Fibroblast of the conjunctiva (primary cell): ENCODE data around the gene PALLD.

Source experiments
- DNase-seq: peaks from one replicate; pipeline ENCODE4 v3.0.0-alpha.2; 2010; ENCODE audit warnings: low read depth

PALLD gene

DNA sequence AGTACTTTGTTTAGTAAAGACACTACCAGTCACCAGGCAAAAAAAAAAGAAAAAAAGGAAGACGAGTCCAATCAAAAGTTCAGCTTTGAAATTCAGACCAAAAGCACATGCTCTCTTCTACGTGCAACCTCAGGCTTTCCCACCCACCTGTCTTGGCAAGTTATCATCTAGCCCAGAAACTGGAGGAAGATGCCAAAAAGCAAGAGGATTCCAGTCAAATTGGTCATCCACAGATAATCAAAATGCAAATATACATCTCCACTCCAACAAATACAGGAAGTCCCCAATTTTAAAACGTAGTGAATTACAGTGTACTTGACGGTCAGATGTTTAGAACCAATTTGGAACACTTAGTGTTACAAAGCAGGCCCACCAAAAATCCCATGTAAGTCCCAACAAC is 96.5 kb downstream of the PALLD start:
- no peak for DNase-seq

DNA sequence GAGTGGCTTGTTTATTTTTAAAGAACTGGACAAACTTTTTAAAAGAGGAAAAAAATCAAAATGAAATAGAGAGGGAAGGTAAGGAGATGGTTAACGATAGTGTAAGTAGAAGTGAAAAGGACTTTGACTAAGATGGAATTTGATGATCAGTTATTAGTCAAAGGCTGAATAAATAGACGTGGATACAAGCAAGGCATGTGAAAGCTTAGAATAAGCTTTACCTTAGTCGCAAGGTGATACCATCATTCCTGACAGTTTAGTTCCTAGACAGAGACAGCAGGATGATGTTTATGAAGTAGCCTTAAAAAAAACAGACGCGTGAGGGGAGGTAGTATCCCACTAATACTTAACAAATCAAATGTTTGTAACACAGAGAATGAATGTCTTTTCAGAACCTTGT is 97.3 kb downstream of the PALLD start:
- no peak for DNase-seq

DNA sequence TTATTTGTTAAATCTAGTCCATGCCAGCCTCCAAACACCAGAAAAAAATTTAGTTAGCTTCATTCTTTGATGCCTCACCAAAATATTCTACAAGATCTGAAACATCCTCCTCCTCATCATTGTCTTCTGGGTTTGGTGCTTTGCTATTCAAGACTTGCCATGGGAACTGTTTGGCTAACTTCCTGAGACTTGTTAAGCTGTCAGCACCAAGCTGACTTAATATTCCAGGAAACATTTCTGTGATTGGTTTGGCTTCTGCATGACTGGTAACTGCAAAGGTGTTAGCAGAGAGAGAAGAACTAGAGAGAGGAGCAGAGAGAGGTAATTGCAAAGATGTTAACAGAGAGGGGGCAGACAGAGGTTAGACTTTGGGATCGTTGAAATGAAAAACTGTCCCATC is 101.3 kb downstream of the PALLD start:
- DNase-seq: no peak

DNA sequence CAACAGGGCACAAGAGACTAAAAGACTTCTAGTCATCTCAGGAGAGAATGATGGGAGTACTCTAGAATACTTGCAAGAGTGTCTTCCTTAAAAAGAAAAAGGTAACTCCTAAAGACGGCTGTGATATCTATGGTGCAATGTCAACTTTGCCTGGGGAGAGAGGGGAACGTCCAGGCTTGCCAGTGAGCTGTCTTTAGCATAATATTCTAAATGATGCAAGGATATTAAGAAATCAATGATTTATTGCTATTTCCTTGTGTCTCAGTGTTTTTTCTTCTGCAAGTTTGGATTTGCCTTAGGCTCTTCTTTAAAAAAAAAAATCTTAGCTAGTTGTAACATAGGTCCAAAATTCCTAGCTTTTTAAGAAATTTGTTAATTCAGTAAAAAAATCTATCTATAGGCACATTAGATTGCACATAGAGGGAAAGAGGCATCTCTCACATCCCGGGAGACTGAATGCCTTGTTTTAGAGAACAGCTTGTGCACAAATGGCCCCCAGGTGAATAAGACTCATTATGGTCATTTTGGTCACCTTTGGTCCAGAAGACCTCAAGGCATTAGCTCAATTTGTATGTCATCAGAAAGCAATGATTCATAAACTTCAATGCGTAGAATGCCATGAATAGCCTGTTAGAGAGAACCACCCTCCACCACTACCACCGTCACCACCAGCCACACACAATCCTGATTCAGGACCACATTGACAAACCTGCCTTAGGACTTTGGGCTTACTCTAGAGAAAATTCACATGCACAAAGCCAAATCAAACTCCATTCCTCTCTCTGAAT is 104.1 kb downstream of the PALLD start:
- DNase-seq: no peak

- no peak for DNase-seq
Observed at GRCh38 chr4:168601899-168602298, 105.0 kb downstream of the PALLD start.

- no peak for DNase-seq
Observed at GRCh38 chr4:168604496-168605373, 107.9 kb downstream of the PALLD start.

DNA sequence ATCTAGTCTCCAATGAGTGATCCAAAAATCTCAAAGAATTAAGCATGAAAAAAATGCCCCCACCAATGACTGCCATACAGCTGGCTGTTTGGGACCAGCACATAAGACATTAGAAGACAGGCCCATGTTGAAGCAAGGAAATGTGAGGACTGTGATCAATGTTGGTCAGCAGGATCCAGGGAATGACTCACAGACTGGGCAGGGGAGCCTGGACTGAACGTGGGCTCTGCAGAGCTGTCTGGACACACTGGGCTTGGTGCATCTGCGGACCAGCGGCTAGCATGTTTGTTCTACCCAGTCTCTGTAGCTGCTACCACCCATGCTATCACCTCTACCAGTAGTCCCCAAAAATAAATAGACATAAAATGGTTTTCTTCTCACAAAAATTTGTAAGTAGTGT is 108.6 kb downstream of the PALLD start:
- DNase-seq: no peak

DNA sequence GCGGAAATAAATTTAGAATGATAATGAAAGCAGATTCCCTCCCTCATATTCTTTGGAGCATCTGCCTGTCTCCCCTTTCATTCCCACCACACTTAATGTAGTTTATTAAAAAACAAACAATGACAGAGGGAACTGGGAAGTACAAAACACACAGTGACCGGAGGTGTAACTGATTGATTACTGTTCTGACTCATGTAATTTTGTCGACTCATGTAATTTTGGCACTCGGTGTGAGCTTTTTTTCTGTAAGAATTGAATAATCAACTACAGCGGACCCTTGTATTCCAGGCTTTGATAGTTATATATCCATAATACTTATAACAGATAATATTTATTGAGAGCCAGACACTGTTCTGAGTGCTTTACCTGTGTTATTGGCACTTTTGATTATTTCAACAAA is 110.4 kb downstream of the PALLD start:
- DNase-seq: no peak

DNA sequence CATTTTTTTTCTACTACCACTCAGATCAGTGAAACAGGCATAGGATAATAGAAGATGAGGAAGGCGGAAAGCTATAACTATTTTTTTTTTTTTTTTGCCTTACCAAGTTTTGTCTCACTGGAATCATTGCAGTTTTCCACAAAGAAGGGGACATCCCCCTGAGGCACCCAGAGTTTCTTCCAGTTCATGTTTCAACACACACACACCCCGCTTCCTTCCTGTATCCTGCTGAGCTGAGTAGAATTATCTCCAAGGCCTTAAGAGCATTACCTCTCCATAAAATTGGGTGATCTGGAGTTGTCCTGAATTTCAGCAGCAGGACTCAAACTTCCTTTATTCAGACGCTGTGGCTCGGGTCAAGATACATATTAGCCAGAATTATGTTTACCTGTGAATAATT is 111.9 kb downstream of the PALLD start:
- no peak for DNase-seq

GRCh38 chr4:168609369-168609768 is 112.5 kb downstream of the PALLD start:
- DNase-seq: no peak

DNA sequence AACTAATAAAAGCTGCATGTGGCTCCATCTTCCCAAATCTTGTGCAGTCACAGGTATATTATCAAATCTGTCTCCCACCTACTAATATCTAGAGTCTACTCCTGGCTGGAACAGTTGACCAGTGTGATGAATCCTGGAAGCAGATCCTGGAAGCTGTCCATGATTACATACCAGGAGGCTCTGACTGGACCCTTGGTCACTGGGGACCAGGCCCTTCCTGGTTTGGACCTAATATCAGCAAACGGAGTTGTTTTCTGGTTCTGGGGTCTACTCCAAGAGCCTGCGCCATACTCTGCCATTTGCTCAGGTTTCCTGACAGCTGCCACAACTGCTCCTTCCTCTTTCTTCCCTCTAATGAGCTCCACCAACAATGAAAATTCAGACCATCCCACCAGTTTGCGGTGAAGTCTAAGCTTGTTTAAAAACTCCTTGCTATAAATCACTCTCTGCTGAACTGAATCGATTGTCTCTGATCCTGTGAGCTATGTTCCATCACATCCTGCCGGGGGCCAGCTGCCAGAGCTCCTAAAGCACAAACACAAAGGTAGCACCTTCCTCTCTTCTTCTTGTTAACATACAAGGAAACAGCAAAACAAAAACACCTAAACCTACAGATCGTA is 114.2 kb downstream of the PALLD start:
- no peak for DNase-seq

DNA sequence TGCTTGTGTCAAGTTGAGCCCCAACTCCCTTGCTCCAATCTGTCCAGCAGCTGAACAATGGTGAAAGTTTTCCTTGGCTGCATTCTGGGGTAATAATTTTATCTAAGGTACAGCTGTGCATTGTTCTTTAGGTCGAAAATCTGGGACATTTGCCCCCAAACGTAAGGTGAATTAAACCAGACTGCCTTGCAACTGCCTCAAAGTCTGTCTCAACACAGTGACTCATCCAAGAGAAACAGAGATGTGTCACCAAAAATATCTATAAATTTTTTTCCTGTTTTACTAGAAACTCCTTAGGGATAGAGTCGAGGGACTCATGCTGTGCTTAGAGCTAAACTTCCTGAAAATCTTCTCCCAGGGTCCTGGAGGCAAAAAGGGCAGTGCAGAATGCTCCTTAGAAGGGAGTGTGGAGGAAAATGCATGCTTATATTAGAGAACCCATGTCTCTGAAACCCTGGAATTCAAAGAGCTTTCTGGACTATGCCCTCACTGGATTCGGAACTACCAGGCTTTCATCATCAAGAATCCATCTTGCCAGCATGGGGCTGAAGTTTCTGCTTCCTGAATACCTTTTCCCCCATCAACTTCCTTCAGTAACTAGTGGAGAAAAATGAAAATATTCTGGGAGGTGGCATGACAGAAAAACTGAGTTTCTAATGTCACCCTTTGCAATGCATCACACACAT is 115.7 kb downstream of the PALLD start:
- DNase-seq: no peak

DNA sequence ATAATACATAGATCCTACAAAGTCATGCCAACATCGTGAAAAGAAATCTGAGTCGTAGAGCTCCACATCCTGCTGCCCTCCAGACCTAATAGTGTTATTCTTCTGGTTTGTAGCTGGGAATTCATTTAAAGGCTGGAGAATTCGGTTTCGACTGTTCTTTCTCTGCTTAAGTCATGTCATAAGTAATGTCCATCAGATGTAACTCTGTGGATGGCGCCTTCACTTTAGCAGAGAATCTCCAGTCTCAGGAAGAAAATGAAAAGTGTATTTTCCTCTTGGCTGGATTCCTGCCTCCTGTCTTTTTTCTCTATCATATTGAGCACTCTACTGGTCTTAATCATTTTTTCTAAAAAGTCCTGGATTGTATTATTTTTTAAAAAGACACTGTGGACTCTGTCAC is 117.0 kb downstream of the PALLD start:
- no peak for DNase-seq

GRCh38 chr4:168614281-168615057 is 117.6 kb downstream of the PALLD start:
- DNase-seq: no peak

GRCh38 chr4:168615294-168616065 is 118.6 kb downstream of the PALLD start:
- DNase-seq: no peak

DNA sequence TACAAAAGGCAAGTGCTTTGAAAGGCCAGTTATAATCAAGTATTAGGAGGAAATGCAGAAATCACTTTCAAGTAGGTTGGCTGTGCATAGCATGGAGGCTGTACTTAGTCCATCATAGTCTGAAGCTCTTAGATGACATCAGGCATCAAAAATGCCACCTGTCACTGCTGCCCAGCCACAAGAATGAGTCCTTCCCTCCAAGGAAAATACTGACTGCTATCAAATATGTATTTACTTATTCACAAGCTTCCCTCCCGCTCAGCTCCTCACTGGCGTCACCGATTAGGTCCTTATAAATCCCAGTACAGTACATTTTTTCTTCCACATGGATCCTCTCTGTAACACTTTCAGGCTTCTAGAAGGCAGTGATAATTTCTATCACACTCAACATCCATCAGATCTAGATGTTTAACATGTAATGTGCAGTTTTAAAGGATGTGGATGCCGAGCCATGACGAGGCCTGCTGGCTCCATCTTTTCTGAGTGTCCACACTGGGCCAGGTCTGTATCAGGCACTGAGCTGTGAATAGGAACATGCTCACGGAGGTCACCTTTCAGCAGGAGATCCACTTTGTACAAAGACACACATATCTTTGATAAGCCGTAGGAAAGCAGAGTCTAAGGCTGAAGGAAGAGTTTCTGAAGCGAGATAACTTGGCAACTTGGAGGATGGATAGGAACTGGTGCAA is 121.9 kb downstream of the PALLD start:
- DNase-seq: no peak

DNA sequence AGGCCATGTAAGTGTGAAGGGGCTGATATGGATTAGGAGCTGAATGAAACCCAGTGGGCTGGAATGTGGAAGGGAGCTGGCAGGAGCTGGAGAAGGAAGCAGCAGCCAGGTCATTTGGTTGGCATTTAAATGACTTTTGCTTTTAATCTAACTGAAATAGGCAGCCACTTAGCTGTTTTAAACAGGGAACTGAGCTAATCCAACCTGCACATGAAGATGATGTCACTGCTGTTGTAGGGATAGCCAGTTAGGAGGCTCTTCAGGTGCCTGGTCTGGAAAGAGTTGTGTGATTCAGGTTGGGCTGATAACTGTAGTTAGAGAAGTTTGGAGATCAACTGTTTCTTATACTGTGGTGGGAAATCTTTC is 122.4 kb downstream of the PALLD start:
- DNase-seq: no peak

DNA sequence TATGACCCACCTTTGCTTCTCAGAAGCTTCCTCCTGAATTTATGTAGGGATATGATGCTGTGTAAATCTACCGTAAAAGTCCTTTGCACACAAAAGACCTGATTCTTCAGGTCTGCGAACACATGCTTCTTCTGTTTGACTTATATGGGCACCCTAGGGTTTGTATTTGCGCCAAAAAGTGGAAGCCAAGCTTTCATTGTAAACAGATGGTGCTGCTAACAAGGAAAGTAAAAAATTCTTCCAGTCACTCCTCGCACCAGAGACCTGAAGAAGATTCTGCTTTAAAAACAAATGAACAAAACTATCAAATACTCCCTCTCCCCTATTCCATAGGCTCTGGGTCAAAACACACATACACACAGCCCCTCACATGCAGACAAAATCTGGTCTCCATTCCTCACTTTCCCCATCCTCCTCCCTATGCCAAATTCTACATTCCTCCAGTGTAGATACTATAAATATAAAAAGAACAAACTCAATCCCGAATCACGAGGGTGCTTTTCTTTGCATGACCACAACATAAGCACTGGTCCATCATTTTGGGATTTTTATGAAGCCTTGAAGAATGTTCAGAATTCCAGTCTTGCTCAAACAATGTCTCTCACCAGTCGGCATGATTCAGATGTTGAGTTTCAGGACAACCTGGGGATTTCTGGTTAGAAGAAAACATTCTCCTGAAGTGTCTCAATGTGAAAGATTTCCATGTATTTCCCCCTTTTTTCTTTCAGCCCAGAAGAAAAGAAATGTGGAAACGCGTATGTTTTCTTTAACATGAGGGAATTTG is 125.1 kb downstream of the PALLD start:
- no peak for DNase-seq

GRCh38 chr4:168622600-168622999 is 125.7 kb downstream of the PALLD start:
- no peak for DNase-seq
